Ureter (tissue), 1 donor: ENCODE data around the gene ABHD17C. TPM values are rescaled to one million over a fixed set of nuclear protein-coding genes. Genes with fewer than 3 reads are reported as not detected.
"Not testable (repeated sequence)": the region's sequence is repeated elsewhere in the genome, so short reads cannot be mapped to it uniquely, and the experiment has no call there.

ENCODE experiments used
- DNase-seq: peaks from one replicate; pipeline ENCODE4 v3.0.0-alpha.2; 2020; ENCODE audit warnings: low spot score
- total RNA-seq: library from RNA; stranded (reverse); gene quantifications from one replicate; pipeline ENCODE4 v1.2.4, GENCODE V29; 2023
- donor health status: DM: yes; HTN: yes; CAD: no.

The ABHD17C gene
- total RNA-seq, 1 donor from 2014 or later, result 33.4 TPM

DNA sequence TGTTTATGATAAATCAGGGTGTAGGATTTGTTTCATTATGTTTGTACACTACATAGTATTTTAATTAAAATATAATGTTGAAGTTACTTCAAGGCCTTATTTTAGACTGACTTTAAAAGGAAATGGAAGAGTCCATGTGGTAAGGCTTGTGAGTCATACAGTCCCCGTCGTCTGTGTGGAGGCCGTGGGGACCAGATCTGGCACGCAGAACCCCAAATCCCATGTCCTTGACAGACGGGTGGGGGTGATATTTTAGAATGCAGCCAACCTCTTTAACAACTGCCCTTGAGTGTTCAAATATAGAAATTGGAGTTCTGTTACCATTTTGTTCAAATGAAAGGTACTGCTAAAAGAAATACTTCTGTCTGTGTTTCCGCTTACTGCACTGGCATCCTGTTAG is 35.8 kb downstream of the ABHD17C start:
- DNase-seq, result no peak

DNA sequence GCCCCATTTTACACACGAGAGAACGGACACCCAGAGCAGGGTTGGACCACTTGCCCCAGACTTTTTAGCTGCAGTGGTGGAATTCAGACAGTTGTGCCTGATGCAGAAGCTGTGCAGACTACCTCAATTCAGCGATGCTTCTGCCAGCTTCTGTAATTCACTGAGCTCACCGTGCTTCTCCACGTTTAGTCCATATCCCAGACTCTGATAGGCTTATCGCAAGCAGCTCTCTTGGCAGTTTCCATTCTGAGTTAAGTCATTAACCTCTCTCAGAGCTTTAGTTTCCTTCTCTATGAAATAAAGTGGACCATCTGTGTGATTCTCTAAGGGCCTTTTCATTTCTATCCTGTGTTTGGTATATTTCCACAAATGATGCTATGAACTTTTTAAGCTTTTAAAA is 37.1 kb downstream of the ABHD17C start:
- DNase-seq, result no peak

DNA sequence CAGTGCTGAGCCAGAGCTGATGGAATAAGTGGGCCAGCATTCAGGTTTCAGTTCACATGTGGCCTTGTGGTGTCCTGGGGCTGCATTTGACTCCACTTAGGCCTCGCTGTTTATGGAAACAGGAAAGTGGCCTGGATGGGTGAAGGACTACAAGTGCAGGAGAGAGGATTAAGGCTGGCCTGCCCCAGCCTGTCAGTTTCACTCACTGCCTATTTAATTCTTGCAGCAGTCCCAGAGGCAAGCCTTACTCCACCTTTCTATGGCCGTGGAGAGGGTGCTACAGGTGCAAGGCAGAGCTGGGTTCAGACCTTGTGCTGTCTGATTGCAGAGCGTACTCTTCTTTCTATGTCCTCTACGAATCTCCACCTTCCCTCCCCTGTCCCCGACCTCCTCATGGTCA is 37.7 kb downstream of the ABHD17C start:
- no peak for DNase-seq

DNA sequence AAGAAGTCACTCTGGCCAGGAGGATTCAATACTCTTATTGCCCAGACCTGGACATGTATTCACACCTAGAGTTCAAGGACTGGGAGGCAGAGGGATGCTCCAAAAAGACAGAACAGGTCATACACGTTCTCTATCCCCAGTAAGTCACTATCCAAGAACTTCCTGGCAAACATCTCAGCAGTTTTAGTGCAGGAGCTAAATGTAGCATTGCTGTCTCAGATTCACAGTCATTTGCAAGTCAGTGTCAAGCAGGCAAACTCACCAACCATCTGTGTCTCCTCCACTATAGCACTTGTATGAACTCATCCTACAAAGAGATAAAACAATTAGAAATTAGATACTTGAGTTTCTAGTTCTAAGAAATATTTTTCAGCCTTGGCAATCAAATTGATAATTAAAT is 38.4 kb downstream of the ABHD17C start:
- no peak for DNase-seq

DNA sequence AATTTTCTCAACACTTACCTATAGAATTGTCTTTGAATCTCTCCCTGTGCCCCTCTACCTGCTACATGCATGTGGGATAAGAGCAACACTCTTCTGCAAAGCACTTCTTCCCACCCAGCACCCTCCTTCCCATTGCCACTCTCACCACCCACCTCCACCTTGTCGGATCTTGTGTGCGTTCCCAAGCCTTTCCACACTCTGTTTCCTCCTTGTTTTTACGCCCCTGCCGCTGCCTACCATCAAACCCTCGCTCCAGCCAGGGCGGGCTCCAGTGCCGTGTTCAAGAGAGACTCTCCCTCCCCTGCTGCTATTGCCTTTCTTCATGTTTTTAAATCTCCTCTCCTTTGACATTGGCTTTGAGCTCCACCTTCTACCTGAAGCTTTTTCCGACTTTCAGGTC is 40.2 kb downstream of the ABHD17C start:
- no peak for DNase-seq

DNA sequence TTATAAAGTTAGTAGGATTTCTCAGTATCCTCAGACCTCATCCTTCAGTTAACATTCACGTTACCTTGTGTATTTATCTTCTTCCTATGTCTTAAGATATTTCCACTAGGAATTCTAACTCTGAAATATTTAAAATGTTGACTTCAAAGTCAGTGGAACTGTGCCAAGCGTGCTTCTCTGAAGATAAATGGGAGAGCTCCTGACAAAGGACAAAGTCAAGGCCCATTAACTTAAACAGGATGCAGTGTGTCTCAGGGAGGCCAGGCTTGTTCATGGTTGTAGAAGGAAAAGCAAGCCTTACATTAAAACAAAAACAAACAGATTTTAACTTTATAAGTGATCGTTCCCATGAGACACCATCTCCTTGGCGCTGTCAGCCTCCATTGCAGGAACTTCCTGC is 41.5 kb downstream of the ABHD17C start:
- DNase-seq, result no peak

DNA sequence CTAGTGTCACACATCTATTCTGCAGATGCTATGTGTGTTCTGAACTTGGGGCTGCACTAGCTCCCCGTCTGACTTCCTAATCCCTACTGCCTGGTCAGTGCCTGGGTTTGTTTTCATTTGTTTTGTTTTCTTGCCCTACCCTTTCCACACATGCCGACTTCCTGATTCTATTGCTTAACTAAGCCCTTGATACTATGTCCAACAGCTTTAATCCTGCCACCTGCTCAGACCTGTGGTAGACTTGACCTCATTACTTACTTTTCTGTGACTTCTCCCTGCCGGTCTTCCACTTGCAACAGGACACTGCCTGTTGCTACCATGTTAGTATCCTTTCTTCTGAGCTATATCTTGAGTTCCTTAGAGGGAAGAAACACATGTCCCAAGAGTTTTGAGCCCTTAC is 44.8 kb downstream of the ABHD17C start:
- DNase-seq, result no peak

DNA sequence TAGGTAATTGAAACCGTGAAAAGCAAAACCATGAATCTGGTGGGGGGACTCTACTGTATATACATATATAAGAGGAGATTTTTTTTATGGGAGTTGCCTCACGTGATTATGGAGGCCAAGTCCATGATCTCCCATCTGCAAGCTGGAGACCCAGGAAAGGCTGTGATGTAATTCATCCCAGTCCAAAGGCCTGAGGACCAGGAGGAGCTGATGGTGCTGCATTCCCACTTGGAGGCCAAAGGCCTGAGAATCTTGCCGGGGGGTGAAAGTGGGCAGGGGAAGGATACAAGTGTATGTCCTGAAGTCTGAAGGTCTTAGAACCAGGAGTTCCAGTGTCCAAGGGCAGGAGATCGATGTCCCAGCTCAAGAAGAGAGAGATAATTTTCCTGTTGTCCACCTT is 47.0 kb downstream of the ABHD17C start:
- no peak for DNase-seq

DNA sequence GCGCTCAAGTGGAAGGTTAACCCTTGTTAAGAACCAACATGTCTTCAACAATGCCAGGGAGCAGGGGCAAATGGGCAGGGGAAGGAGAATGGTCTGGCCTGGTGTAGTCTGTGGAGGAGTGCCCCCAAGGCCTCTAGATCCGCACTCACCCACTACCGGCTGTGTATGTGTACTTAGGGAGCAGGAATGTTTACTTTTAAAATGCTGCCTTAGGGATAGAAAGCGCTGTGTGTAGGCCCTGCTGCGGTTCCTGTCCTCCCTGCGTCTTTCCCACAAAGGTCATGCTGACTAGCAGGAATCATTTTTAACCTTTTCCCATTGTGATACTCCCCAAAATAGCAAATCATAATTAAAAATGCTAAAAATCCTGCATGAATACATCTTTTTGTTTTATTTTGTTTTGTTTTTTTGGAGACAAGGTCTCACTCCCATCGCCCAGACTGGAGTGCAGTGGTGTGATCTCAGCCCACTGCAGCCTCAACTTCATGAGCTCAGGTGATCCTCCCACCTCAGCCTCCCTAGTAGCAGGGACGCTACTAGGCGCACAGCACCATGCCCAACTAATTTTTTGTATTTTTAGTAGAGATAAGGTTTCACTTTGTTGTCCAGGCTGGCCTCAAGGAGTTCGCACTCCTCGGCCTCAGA is 48.2 kb downstream of the ABHD17C start:
- DNase-seq, result no peak

DNA sequence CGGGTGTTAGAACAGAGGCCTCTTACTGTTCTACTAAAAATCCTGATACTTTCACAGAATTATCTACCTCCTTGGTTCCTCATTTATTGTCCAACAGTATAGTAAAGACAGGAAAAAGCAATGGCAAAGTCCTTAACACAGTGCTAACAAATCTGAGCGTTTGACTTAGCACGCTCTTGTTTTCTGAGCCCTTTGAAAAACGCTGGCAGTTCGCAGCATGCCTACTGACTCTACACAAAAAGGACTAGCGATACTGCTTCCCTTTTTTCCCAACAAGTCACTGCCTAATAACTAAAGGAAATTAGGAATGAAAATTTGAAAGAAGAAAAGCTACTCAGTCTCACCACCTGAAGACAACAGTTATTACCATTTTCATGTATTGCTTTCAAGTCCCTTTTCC is 49.3 kb downstream of the ABHD17C start:
- DNase-seq, result no peak

DNA sequence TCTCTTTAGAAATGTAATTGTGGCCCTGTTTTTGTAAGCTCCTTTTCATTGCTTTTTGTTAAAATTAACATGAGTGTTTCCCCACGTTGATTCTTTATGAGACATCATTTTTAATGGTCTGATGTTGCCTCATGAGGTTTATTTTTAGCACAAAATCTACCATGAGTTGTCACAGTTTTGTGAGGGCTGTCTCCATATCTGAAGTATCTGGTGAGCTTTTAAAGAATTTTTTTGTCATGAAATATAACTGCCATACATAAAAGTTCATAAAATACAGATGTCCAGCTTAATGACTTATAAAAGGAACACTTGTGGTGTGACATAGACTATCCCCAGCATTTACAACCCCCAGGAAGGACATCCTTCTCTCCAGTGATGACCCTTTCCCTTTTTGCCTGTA is 49.7 kb downstream of the ABHD17C start:
- DNase-seq, result no peak

DNA sequence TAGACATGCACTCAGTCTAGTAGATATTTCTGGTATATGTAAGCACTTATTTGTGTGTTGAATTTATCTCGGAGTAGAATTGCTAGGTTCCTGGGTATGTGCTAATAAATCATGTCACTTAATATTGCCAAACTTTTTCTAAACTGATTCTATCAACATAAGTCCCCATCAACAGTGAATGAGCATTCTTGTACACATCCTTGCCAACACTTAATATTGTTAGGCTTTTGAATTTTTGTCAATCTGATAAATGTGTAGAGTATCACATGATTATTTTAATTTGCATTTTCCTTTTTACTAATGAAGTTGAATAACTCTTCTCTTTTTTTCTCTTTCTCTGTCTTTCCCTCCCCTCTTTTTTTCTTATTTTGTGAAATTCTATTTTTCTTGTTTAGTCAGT is 50.8 kb downstream of the ABHD17C start:
- DNase-seq, result no peak

DNA sequence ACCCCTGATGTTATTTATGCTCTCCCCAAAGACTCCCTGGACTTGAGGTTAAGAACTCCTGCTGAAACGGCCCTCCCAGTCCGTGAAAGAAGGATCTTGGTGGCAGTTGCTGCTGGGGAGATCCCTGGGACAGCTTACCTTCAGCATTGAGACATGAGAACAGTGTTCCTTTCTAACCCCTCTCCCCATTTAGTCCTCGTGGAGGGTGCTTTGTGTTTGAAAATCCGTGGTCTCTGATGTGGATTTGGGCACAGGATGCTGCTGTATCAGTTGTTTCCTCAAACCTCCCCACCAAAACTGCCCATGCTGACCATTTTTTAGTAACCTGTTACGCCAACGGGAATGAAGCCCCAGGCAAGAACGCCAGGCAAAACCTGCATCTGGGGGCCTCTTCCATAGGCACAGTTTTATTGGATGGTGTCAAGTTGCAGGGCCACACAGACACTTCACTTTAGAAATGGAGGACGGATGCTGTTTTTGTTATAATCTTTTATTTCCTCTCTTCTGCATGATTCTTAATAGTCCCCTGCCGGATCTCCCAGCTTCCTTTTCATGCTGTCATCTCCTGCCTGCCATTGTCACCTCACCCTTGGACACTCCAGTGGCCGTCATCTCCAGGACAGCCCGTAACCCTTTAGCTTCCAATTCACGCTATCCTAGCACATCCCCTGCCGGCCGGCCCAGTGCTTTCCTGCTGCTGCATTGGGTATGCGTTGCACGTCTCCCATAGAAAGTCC is 52.4 kb downstream of the ABHD17C start:
- DNase-seq, result no peak

DNA sequence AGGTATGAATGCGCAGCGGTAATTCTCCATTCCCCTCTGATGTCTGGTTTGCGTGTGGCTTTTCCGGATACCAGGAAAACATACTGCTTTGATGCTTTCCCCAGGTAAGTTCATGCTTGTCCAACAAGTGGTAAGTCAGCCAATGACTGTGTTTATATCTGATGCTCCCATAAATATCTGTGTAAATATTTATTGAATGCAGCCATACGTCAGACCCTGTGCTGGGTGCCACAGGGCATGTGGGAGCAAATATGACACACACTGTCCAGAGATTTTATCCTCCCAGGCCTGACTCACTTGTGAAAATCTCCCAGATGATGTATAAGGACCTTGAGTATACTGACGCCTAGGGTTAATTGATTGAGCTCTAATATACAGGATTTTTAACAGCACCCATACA is 54.5 kb downstream of the ABHD17C start:
- DNase-seq, result no peak

DNA sequence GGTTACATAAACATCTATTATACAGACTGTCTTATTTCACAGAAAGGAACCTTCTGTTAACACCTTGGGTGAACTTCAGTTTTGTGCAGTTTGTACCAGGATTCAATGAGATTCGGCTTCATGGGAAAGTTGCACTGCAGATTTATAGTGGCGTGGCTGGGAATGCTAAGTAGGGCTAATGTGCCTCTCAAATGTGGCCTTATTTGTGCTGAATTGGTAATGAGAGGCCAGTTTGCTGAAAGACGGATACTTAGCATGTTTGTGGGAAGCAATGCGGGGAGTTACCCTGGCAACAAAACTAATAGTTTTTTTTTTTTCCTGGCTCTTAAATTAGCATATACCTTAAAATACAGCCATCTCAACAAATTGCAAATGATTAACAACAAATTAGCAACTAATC is 55.5 kb downstream of the ABHD17C start:
- DNase-seq, result no peak

DNA sequence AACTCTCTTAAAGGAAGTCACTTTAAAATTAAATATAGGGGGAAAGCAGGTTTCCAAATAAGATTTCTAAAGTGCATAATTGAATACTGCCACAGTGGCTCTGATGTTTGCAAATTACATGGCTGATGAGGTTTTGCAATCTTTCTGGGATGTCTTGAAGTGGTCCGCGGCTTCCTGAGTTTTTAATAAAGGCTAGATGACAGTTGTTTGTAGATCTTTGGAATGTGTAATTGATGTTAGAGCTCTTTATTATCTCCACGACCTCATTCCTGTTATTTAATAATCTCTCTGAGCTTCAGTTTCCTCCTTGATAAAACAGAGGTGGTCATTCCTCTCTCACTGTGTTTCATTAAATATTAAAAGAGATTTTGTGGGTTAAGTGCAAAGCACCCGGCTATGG is 57.1 kb downstream of the ABHD17C start:
- no peak for DNase-seq

DNA sequence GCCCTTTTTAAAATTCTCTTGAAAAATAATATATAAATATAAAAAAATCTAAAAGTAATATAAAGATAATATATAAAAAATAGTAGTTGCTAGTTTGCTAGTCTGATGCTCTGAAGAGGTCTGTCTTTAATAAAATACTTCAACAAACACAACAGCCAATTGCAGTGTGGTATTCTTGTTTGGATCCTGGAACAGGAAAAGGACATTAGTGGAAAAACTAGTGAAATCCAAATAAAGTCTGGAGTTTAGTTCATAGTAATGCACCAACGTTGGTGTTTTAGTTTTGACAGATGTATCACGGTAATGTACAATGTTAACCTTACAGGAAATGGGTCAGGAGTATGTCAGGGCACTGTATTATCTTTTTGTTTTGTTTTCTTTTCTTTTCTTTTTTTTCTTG is 58.1 kb downstream of the ABHD17C start:
- no peak for DNase-seq

DNA sequence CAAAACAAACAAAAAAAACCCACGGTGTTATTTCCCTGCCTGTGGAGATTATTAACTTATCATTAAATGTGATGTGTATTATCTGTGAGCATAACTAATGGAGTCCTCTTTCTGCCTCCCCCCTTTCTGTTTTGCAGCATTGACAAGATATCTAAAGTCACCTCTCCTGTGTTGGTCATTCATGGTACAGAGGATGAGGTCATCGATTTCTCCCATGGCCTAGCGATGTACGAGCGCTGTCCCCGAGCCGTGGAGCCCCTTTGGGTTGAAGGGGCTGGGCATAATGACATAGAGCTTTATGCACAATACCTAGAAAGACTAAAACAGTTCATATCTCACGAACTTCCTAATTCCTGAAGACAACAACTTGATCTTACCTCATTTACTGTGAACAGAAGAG is 58.9 kb downstream of the ABHD17C start:
- DNase-seq, result no peak

DNA sequence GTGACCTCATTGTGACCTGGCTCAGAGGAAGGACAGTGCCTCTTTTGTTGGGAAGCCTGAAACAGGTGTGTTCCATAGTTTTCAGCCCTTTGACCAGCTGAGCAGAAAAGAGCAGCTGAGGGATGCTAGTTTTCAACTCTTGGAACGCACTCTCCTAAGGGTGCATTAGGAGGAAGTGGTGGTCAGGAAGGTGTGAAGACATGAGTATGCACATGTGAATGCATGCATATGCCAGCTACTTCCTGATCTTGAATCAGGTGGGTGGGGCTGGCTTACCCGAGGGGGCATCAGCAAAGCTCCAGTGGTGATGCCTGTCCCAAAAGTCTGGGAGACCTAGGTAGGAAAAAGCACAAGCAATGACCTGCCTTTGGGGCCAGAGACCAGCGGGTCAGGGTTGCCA is 60.8 kb downstream of the ABHD17C start:
- no peak for DNase-seq

DNA sequence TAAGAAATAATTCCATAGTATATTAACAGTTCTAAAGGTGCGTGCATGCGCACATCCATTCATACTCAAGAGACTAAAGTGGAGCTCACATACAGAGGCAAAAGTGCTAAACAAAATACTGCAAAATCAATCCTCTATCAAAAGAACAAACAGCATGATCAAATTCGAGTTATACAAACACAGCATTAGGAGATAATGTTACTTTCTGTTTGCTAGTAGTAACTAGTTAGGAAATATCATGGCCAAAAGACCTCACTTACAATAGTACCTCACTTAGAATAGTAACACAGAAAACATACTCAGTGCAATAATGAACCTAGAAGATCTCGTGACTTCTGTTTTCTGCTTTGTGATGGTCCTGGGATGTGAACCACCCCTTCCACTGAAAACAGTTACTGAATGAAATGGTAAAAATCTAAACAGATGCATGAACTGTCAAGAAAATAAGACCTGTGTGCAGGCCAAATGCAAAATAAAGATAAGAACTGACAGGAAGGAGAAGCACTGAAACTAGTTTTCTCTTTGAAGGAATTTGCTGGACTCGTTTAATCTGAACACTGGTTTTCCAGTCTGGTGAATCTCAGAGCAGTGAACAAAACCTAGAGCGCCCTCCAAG is 63.1 kb downstream of the ABHD17C start:
- no peak for DNase-seq

DNA sequence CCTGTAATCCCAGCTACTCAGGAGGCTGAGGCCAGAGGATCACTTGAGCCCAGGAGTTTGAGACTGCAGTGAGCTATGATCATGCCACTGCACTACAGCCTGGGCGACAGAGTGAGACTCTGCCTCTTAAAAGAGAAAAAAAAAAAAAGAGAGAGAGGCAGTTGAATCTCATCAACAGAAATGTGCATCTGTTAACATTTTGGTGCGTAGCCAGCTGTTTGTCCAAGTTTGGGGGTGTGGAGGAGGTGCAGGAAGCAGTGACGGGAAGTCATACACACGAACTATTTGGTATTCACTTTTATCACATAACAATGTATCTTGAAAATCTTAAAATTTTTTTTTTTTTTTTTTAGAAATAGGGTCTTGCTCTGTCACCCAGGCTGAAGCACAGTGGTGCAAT is 65.8 kb downstream of the ABHD17C start:
- DNase-seq, result no peak

DNA sequence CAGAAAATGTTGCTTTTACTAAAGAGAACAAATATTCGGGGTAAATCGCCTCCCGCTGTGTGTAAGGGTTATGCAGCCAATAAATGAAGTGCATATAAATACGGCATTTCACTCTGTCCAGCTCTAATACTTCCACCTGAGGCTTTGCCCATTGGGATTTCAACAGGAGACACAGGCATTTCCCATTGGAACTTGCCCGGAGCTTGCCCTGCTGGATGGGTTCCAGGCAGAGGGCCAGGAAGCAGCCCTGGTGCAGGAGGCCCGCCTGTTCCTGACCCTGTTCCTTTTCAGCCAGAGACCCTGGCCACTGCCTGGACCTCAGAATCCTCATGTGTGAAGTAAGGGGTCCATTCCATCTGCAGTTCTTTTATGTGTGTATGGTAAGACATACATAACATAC is 66.6 kb downstream of the ABHD17C start:
- DNase-seq, result no peak

DNA sequence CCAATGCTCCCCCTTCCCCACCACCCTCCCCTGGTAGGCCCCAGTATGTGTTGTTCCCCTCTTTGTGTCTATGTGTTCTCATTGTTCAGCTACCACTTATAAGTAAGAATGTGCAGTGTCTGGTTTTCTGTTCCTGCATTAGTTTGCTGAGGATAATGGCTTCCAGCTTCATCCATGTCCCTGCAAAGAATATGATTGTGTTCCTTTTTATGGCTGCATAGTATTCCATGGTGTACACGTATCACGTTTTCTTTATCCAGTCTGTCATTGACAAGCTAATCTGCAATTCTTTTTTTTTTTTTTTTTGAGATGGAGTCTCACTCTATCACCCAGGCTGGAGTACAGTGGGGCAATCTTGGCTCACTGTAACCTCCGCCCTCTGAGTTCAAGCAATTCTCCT is 68.1 kb downstream of the ABHD17C start:
- not testable (repeated sequence) for DNase-seq
